K562 (cell line): ENCODE measurements around the gene AAK1. TPM values are rescaled to one million over a fixed set of nuclear protein-coding genes. Genes with fewer than 3 reads are reported as not detected.
"Not testable (repeated sequence)": the region's sequence is repeated elsewhere in the genome, so short reads cannot be mapped to it uniquely, and the experiment has no call there.

Experiments used
- ATAC-seq: fragments of 200-7000 bp; cut with Tn5 transposase; 3 replicates; pipeline ENCODE4 v1.9.1; 2020; ENCODE audit warnings: moderate library complexity
- BruUV-seq: library from RNA; stranded (reverse); fragments of 400-500 nt; replicated peaks from 2 replicates; lab custom pipeline; 2021; lab: Mats Ljungman, UMichigan
- CTCF ChIA-PET: fragments of 300-600 bp; formaldehyde crosslinking; extraction: SDS; loops from one replicate; lab custom pipeline; 2021; ENCODE audit warnings: low intra/inter-chr PET ratio; lab: Yijun Ruan, JAX
- POLR2A ChIA-PET: fragments of 300-600, 350-650 bp; sonication (Branson Sonifier 250); formaldehyde crosslinking; extraction: SDS; loops from one replicate; lab custom pipeline; 2021; ENCODE audit warnings: antibody characterized with exemption, inconsistent platforms; lab: Yijun Ruan, JAX
- DNase-seq, 4 experiments: peaks; one replicate each; pipeline versions ENCODE4 v3.0.0 to v3.0.0-alpha.2; 2011 to 2018; ENCODE audit warnings: low spot score in 3 of 4, mixed read lengths in 3 of 4; ENCODE audit errors: extremely low read depth in 1 of 4
- FAIRE-seq: peaks from 2 replicates; lab custom pipeline; 2011; peaks lifted over from hg19 to GRCh38; lab: Jason Lieb, UNC
- H2AFZ ChIP-seq: 2 replicates; pipeline ENCODE4 v1.6.0; 2011; ENCODE audit warnings: low read depth, low read length, control low read depth, inconsistent platforms
- H3K27ac ChIP-seq: fragments of 200-600 bp; 3 replicates; pipeline ENCODE4 v1.8.0; 2011; ENCODE audit warnings: low read depth, mild to moderate bottlenecking, control low read depth, inconsistent platforms, low read length, moderate library complexity, mixed read lengths; ENCODE audit errors: extremely low read depth
- H3K27me3 ChIP-seq, 2 experiments: fragments of 300-600 bp in 1 of 2; 2 replicates in 1 of 2; 3 replicates in 1 of 2; pipeline versions ENCODE4 v1.6.0 to v1.8.0; 2011; ENCODE audit warnings: inconsistent platforms in 2 of 2, low read length in 2 of 2, mild to moderate bottlenecking in 1 of 2, mixed read lengths in 1 of 2, moderate library complexity in 1 of 2; ENCODE audit not compliant: control insufficient read depth in 2 of 2, insufficient read depth in 2 of 2
- H3K36me3 ChIP-seq: fragments of 300-600 bp; 3 replicates; pipeline ENCODE4 v1.8.0; 2011; ENCODE audit warnings: mild to moderate bottlenecking, low read length, inconsistent platforms; ENCODE audit not compliant: control insufficient read depth, insufficient read depth
- H3K4me1 ChIP-seq, 2 experiments: fragments of 200-600 bp in 1 of 2; replicated peaks in 1 of 2; 2 replicates in 1 of 2; 3 replicates in 1 of 2; pipeline versions ENCODE4 v1.5.1 to v1.8.0; 2011; ENCODE audit warnings: inconsistent platforms in 2 of 2, low read length in 2 of 2, mild to moderate bottlenecking in 1 of 2, mixed read lengths in 1 of 2, moderate library complexity in 1 of 2; ENCODE audit not compliant: control insufficient read depth in 2 of 2, insufficient read depth in 2 of 2
- H3K4me2 ChIP-seq: 2 replicates; pipeline ENCODE4 v1.6.1; 2011; ENCODE audit warnings: low read length, control low read depth, inconsistent platforms, mixed read lengths; ENCODE audit not compliant: insufficient read depth
- H3K4me3 ChIP-seq: fragments of 200-600 bp; sonication (generic), shearing (Covaris generic); 2 replicates; pipeline ENCODE4 v1.5.1; 2016; ENCODE audit warnings: control low read depth, inconsistent platforms
- H3K79me2 ChIP-seq: fragments of 200-600 bp; 3 replicates; pipeline ENCODE4 v1.8.0; 2011; ENCODE audit warnings: low read length, inconsistent platforms; ENCODE audit not compliant: control insufficient read depth, insufficient read depth
- H3K9ac ChIP-seq, 2 experiments: 2 replicates each; pipeline versions ENCODE4 v1.6.0 to v1.6.1; 2011; ENCODE audit warnings: low read depth in 2 of 2, low read length in 2 of 2, control low read depth in 1 of 2, inconsistent platforms in 1 of 2, mild to moderate bottlenecking in 1 of 2, mixed read lengths in 1 of 2; ENCODE audit not compliant: insufficient read depth in 1 of 2
- H3K9me1 ChIP-seq: one replicate; pipeline ENCODE4 v1.6.0; 2011; ENCODE audit warnings: inconsistent platforms, mild to moderate bottlenecking, low read length, moderate library complexity; ENCODE audit not compliant: control insufficient read depth, insufficient read depth
- H3K9me3 ChIP-seq: replicated peaks from 2 replicates; pipeline ENCODE4 v1.5.1; 2011; ENCODE audit warnings: low read depth, low read length, inconsistent platforms; ENCODE audit not compliant: control insufficient read depth, insufficient read depth
- H4K20me1 ChIP-seq: replicated peaks from 2 replicates; pipeline ENCODE4 v1.6.1; 2011; ENCODE audit warnings: low read length, inconsistent platforms, mixed read lengths; ENCODE audit not compliant: control insufficient read depth, insufficient read depth
- BCOR ChIP-seq: fragments of 450-650 bp; IDR thresholded peaks from 2 replicates; pipeline ENCODE4 v1.6.1; 2016
- CBX1 ChIP-seq: sonication (generic); IDR thresholded peaks from 2 replicates; pipeline ENCODE4 v1.6.1; 2016; ENCODE audit warnings: antibody characterized with exemption, low read depth, mild to moderate bottlenecking
- ELF2 ChIP-seq: fragments of 250-450 bp; sonication (Bioruptor Pico); IDR thresholded peaks from 2 replicates; pipeline ENCODE4 v1.5.0; 2021; ENCODE audit warnings: mild to moderate bottlenecking
- KDM1A ChIP-seq, 2 experiments: fragments of 450-650 bp; IDR thresholded peaks; 2 replicates each; pipeline ENCODE4 v1.6.1; 2016; ENCODE audit warnings: mild to moderate bottlenecking in 2 of 2
- THRAP3 ChIP-seq: fragments of 450-650 bp; IDR thresholded peaks from 2 replicates; pipeline ENCODE4 v1.6.1; 2016; ENCODE audit warnings: mild to moderate bottlenecking, inconsistent platforms, borderline replicate concordance
- ZNF146 ChIP-seq: IDR thresholded peaks from one replicate; pipeline ENCODE4 v1.6.1; 2018; ENCODE audit warnings: missing compliant biosample characterization; ENCODE audit not compliant: unreplicated experiment
- ZNF436 ChIP-seq: fragments of 250-450, 450-650 bp; sonication (Bioruptor Pico); formaldehyde crosslinking; IDR thresholded peaks from 2 replicates; pipeline ENCODE4 v1.7.0; 2020; ENCODE audit warnings: mild to moderate bottlenecking
- WGBS: fragments of 100-300 bp; shearing (Covaris generic); methylation state at CpG from one replicate; pipeline ENCODE4 v1.1.6; 2016; ENCODE audit warnings: low coverage, mixed read lengths; ENCODE audit not compliant: insufficient coverage; ENCODE audit errors: missing lambda C conversion rate; 5-methylcytosine and 5-hydroxymethylcytosine counted together
- in situ Hi-C: fragments of 300-500 bp; cut with MboI; formaldehyde crosslinking; loops from 4 replicates; pipeline ENCODE4 v1.15.0; 2018; ENCODE audit warnings: inconsistent platforms, mixed read lengths
- intact Hi-C: fragments of 100-400 bp; cut with micrococcal nuclease; formaldehyde crosslinking; loops from 2 replicates; pipeline ENCODE4 v1.14.2; 2022
- polyA plus RNA-seq, 8 experiments: library from polyadenylated mRNA; depleted of rRNA in 4 of 8; stranded (reverse) in 5 of 8; unstranded in 3 of 8; fragments of >200 nt; fragmentation: Nextera tagmentation in 2 of 8; fragmentation: Illumina TruSeq in 1 of 8; extraction: Ambion mirVana in 2 of 8; extraction: Trizol in 1 of 8; gene quantifications; 2 replicates each; pipeline versions ENCODE4 v1.2.1 to v1.2.3, GENCODE V29; 2011 to 2014; ENCODE audit warnings: inconsistent platforms in 1 of 8, missing spikeins in 1 of 8
- total RNA-seq, 7 experiments: library from RNA; depleted of rRNA in 6 of 7; stranded (reverse); fragments of >200 nt in 6 of 7; fragmentation: Illumina TruSeq in 2 of 7; extraction: Trizol in 2 of 7; gene quantifications; 2 replicates each; pipeline versions ENCODE4 v1.2.1 to v1.2.3, GENCODE V29; 2011 to 2021; ENCODE audit warnings: low replicate concordance in 1 of 7

Gene AAK1
- total and polyA plus RNA-seq, 9 of the 15 experiments (the other 6 are each of a cell fraction or from before 2014, with no cell fraction given): 0.89 to 17.1 (median 6.0) TPM

DNA sequence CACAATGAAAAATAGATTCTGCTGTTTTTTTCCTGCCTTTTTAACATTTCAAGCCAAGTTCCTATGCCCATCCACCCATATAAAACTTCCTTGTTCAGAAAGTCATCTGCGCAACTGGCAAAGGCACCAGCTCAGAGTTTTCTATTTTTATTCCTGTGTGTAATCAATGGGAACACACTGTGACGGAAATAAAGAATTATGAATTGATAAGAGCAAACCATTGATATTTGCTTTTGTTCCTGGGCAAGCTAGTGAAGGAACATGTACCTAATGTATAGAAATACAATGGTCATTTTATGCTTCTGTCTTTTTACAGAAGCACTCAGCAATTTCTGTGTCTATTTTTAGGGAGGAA is 30.8 kb upstream of the AAK1 start (continued):
- TF ChIP-seq THRAP3 (no peak), ZNF436 (CRISPR knock-in tag) (no peak), ELF2 (CRISPR knock-in tag) (no peak)

GRCh38 chr2:69673098-69673497 is 29.6 kb upstream of the AAK1 start:
- H4K20me1 ChIP-seq, H3K27me3 ChIP-seq, H3K9ac ChIP-seq, DNase-seq, H3K36me3 ChIP-seq, ATAC-seq, in situ Hi-C loops, H2AFZ ChIP-seq, H3K27ac ChIP-seq, CTCF ChIA-PET, H3K4me3 ChIP-seq, H3K4me1 ChIP-seq, intact Hi-C loops, H3K4me2 ChIP-seq, POLR2A ChIA-PET, H3K79me2 ChIP-seq, FAIRE-seq, BruUV-seq, H3K9me3 ChIP-seq, H3K9me1 ChIP-seq: not testable (repeated sequence)
- WGBS: 98% methylated on average over 3 of the region's 3 CpGs
- peak; percentile 97 for TF ChIP-seq ZNF146 (CRISPR knock-in tag)
- TF ChIP-seq CBX1: 0 out of 2 replicates have a peak, but pooled peaks have one; percentile 23
- peak; percentile 64; the same call in 1 of the 2 replicates for TF ChIP-seq BCOR
- peak in 1 of 2 experiments; percentile 54; a peak in 2 of 4 replicates for TF ChIP-seq KDM1A (IDR thresholded peaks at IDR 0.05)
